DOHH2 (cell line): ENCODE measurements around the gene OR13C5.
"Not testable (repeated sequence)": the region's sequence is repeated elsewhere in the genome, so short reads cannot be mapped to it uniquely, and the experiment has no call there.

Experiments used
- H3F3A ChIP-seq: fragments of 200-600 bp; sonication (generic), shearing (Covaris generic); 2 replicates; pipeline ENCODE4 v1.6.0; 2016; ENCODE audit warnings: antibody characterized with exemption, mild to moderate bottlenecking; ENCODE audit not compliant: control insufficient read depth, insufficient read depth
- H3K27ac ChIP-seq: fragments of 200-600 bp; sonication (generic); 2 replicates; pipeline ENCODE4 v1.5.1; 2014; ENCODE audit warnings: low read depth, mild to moderate bottlenecking, low read length, moderate library complexity
- H3K27me3 ChIP-seq: fragments of 200-600 bp; sonication (generic); 2 replicates; pipeline ENCODE4 v1.6.1; 2014; ENCODE audit warnings: mild to moderate bottlenecking, low read length, mixed read lengths; ENCODE audit not compliant: control insufficient read depth
- H3K36me3 ChIP-seq: fragments of 200-600 bp; sonication (generic); 2 replicates; pipeline ENCODE4 v1.6.1; 2014; ENCODE audit warnings: mild to moderate bottlenecking, low read length, moderate library complexity, mixed read lengths; ENCODE audit not compliant: control insufficient read depth
- H3K4me1 ChIP-seq: fragments of 200-600 bp; sonication (generic); 2 replicates; pipeline ENCODE4 v1.6.1; 2014; ENCODE audit warnings: mild to moderate bottlenecking, low read length, mixed read lengths; ENCODE audit not compliant: control insufficient read depth
- H3K4me2 ChIP-seq: fragments of 200-600 bp; sonication (generic); 2 replicates; pipeline ENCODE4 v1.6.0; 2014; ENCODE audit warnings: mild to moderate bottlenecking, low read length, moderate library complexity
- H3K4me3 ChIP-seq: fragments of 200-600 bp; sonication (generic); 2 replicates; pipeline ENCODE4 v1.5.1; 2014; ENCODE audit warnings: mild to moderate bottlenecking, low read length, mixed read lengths
- H3K79me2 ChIP-seq: fragments of 200-600 bp; sonication (generic); 2 replicates; pipeline ENCODE4 v1.6.1; 2014; ENCODE audit warnings: mild to moderate bottlenecking, low read length, mixed read lengths; ENCODE audit not compliant: control insufficient read depth
- H3K9me2 ChIP-seq: fragments of 200-600 bp; sonication (generic); replicated peaks from 2 replicates; pipeline ENCODE4 v1.6.1; 2014; ENCODE audit warnings: mild to moderate bottlenecking, low read length, mixed read lengths; ENCODE audit not compliant: control insufficient read depth
- H3K9me3 ChIP-seq: fragments of 200-600 bp; sonication (generic); 2 replicates; pipeline ENCODE4 v1.6.1; 2014; ENCODE audit warnings: antibody characterized with exemption, low read length, mixed read lengths; ENCODE audit not compliant: control insufficient read depth, insufficient read depth
- H4K20me1 ChIP-seq: fragments of 200-600 bp; sonication (generic); 2 replicates; pipeline ENCODE4 v1.6.0; 2014; ENCODE audit warnings: low read depth, mild to moderate bottlenecking, antibody characterized with exemption, low read length, moderate library complexity; ENCODE audit not compliant: control insufficient read depth, insufficient read depth
- EZH2phosphoT487 ChIP-seq: fragments of 200-600 bp; sonication (generic); IDR thresholded peaks from 2 replicates; pipeline ENCODE4 v1.6.1; 2017; ENCODE audit warnings: borderline replicate concordance, mild to moderate bottlenecking, antibody characterized with exemption, low read length, moderate library complexity, mixed read lengths
- TF ChIP-seq, protein P1 (sequence below): fragments of 200-600 bp; sonication (generic); IDR thresholded peaks from one replicate; pipeline ENCODE4 v1.5.1; 2014; ENCODE audit warnings: antibody characterized with exemption, mild to moderate bottlenecking, low read depth, low read length; ENCODE audit not compliant: poor library complexity, severe bottlenecking

Gene OR13C5, protein sequence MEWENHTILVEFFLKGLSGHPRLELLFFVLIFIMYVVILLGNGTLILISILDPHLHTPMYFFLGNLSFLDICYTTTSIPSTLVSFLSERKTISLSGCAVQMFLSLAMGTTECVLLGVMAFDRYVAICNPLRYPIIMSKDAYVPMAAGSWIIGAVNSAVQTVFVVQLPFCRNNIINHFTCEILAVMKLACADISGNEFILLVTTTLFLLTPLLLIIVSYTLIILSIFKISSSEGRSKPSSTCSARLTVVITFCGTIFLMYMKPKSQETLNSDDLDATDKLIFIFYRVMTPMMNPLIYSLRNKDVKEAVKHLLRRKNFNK

DNA sequence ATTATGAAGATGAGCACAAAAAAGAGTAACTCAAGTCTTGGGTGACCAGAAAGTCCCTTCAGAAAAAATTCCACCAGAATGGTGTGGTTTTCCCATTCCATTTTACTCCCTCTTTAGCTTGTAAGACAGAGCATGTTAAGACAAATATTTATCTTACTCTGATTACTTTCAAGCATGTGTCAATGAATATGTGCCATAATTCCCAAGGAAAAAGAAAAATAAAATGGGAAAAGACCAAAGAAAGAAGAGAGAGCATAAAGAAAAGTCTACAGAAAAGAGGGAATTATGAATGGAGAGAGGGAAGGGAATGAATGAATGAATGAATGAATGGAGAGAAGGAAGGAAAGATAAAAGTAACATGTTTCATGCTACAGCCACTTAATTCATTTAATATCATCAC lies at the start of gene OR13C5:
TSS of gene OR13C5 (minus strand) at position 101 of the 400 bp plus-strand sequence. CDS start at position 101, 0 bp downstream.
- H3K9me3 ChIP-seq, H3K4me1 ChIP-seq, H3K27ac ChIP-seq, H3K27me3 ChIP-seq, H4K20me1 ChIP-seq, H3K9me2 ChIP-seq, H3K36me3 ChIP-seq, H3K79me2 ChIP-seq, H3F3A ChIP-seq, H3K4me3 ChIP-seq, H3K4me2 ChIP-seq: not testable (repeated sequence)

DNA sequence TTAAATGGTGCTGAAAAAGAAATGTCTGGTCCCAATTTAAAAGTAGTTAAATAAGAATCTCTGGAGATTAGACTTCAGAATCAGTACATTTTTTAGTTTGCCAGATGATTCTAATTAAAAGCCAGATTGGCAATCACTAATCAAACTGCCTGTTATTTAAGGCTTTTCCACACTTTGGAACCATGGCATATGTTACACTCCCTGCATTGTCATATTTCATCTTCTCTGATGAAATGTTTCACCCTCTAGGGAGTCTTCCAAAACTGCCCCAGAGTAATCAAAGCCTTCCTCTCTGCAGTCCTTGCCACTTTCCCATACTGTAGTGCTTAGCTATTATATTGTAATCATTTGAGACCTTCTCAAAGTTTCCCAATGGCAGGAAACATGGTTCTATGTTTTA lies 36.2 kb upstream of the OR13C5 start:
- no peaks in the 10 kb centered on the region for H4K20me1 ChIP-seq
- H3K36me3 ChIP-seq, result no peaks in the 10 kb centered on the region
- no peaks in the 10 kb centered on the region for H3K9me2 ChIP-seq
- H3K4me2 ChIP-seq, result no peak overlapping the region
- no peaks in the 10 kb centered on the region for H3F3A ChIP-seq
- H3K9me3 ChIP-seq, result no peaks in the 10 kb centered on the region
- H3K79me2 ChIP-seq, result no peaks in the 10 kb centered on the region
- H3K27ac ChIP-seq, result no peak overlapping the region
- H3K4me1 ChIP-seq, result no peaks in the 10 kb centered on the region
- no peaks in the 10 kb centered on the region for H3K27me3 ChIP-seq
- TF ChIP-seq EZH2phosphoT487, result no peak
- TF ChIP-seq, protein P1, sequence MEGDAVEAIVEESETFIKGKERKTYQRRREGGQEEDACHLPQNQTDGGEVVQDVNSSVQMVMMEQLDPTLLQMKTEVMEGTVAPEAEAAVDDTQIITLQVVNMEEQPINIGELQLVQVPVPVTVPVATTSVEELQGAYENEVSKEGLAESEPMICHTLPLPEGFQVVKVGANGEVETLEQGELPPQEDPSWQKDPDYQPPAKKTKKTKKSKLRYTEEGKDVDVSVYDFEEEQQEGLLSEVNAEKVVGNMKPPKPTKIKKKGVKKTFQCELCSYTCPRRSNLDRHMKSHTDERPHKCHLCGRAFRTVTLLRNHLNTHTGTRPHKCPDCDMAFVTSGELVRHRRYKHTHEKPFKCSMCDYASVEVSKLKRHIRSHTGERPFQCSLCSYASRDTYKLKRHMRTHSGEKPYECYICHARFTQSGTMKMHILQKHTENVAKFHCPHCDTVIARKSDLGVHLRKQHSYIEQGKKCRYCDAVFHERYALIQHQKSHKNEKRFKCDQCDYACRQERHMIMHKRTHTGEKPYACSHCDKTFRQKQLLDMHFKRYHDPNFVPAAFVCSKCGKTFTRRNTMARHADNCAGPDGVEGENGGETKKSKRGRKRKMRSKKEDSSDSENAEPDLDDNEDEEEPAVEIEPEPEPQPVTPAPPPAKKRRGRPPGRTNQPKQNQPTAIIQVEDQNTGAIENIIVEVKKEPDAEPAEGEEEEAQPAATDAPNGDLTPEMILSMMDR, result no peak
- no peak overlapping the region for H3K4me3 ChIP-seq

DNA sequence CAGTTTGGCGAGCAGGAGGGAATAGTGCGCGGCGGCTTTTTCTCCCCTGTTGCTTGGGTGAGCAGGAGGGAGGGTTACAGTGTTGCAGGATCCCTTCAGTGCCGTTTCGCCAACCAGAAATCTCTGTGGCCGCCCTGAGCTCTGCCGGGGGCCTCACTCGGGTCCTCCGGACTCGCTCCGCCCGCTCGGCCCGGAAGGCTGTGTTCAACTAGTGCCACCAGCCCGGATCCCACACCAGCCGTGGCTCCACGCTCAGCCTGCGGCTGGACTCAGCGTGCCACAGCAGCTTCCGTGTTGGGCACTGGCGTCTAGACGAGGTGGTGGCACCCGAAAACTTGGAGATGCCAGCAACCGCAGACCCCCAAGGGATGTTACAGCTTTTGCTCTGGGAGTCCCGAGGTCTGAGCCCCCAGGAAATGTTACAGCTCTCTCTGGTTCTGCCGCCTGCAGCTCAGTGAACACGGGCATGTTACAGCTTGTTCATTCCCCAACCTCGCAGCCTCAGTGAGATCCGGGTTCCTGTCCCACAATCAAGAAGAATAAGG lies 34.8 kb upstream of the OR13C5 start:
- no peaks in the 10 kb centered on the region for H3K9me3 ChIP-seq
- no peak for TF ChIP-seq EZH2phosphoT487
- TF ChIP-seq, protein P1, result no peak
- H4K20me1 ChIP-seq, result no peaks in the 10 kb centered on the region
- H3K79me2 ChIP-seq, result no peaks in the 10 kb centered on the region
- no peak overlapping the region for H3K4me2 ChIP-seq
- no peaks in the 10 kb centered on the region for H3K4me1 ChIP-seq
- no peaks in the 10 kb centered on the region for H3F3A ChIP-seq
- no peaks in the 10 kb centered on the region for H3K36me3 ChIP-seq
- no peaks in the 10 kb centered on the region for H3K9me2 ChIP-seq
- no peaks in the 10 kb centered on the region for H3K27me3 ChIP-seq
- no peak overlapping the region for H3K4me3 ChIP-seq
- H3K27ac ChIP-seq, result no peak overlapping the region

DNA sequence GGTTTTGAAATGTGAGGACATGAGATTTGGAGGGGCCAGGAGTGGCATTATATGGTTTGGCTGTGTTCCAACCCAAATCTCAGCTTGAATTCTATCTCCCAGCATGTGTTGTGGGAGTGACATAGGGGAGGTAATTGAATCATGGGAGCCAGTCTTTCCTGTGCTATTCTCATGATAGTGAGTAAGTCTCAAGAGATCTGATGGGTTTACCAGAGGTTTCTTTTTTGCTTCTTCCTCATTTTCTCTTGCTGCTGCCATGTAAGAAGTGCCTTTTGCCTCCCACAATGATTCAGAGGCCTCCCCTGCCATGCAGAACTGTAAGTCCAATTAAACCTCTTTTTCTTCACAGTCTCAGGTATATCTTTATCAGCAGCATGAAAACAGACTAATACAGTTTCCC lies 26.8 kb upstream of the OR13C5 start:
- not testable (repeated sequence) for H3F3A ChIP-seq, H3K9me2 ChIP-seq, H3K4me3 ChIP-seq, H3K4me1 ChIP-seq, H3K79me2 ChIP-seq, H3K9me3 ChIP-seq, H3K4me2 ChIP-seq, H3K27me3 ChIP-seq, H3K27ac ChIP-seq, H3K36me3 ChIP-seq, H4K20me1 ChIP-seq
